Activated CD4-positive, alpha-beta T cell treated with anti-CD3 and anti-CD28 coated beads for 36 hours (primary cell): ENCODE results near the gene CD247. TPM values are rescaled to one million over a fixed set of nuclear protein-coding genes. Genes with fewer than 3 reads are reported as not detected.
A peak's percentile ranks its signal among the peaks of the same experiment; 100 is the strongest.

Experiments used
- ATAC-seq: fragments of 200-7000 bp; cut with Tn5 transposase; one replicate; pipeline ENCODE4 v1.10.0; 2021; ENCODE audit warnings: mild to moderate bottlenecking, moderate library complexity
- CTCF ChIA-PET: fragments of 350-600 bp; sonication (Branson Sonifier 250); formaldehyde crosslinking; loops from one replicate; lab custom pipeline; 2021; ENCODE audit warnings: antibody characterized with exemption; lab: Charles Lee
- POLR2A ChIA-PET: fragments of 350-600 bp; sonication (Branson Sonifier 250); formaldehyde crosslinking; loops from one replicate; lab custom pipeline; 2021; ENCODE audit warnings: antibody characterized with exemption, inconsistent platforms; lab: Charles Lee
- DNase-seq: peaks from one replicate; pipeline ENCODE4 v3.0.0-alpha.2; 2020
- H3K27ac Mint-ChIP-seq: one replicate; pipeline ENCODE4 v1.8.0; 2021; ENCODE audit warnings: mixed read lengths
- H3K27me3 Mint-ChIP-seq: one replicate; pipeline ENCODE4 v1.8.0; 2021; ENCODE audit warnings: mixed read lengths
- H3K36me3 Mint-ChIP-seq: one replicate; pipeline ENCODE4 v1.8.0; 2021; ENCODE audit warnings: low read depth, mixed read lengths
- H3K4me1 Mint-ChIP-seq: one replicate; pipeline ENCODE4 v1.8.0; 2021; ENCODE audit warnings: mixed read lengths
- H3K4me3 Mint-ChIP-seq: one replicate; pipeline ENCODE4 v1.8.0; 2021; ENCODE audit warnings: mild to moderate bottlenecking, moderate library complexity, mixed read lengths
- H3K9me3 Mint-ChIP-seq: one replicate; pipeline ENCODE4 v1.8.0; 2021; ENCODE audit warnings: low read depth, mixed read lengths
- intact Hi-C, 2 experiments: fragments of 100-400 bp; cut with DNase I in 1 of 2; cut with micrococcal nuclease in 1 of 2; formaldehyde crosslinking; loops; one replicate each; pipeline versions ENCODE4 v1.14.2 to v1.15.1; 2022 to 2024; cut with DNase I, micrococcal nuclease
- total RNA-seq, 2 experiments: library from RNA; stranded (reverse); gene quantifications; one replicate each; pipeline ENCODE4 v1.2.3, GENCODE V29; 2021

CD247 gene
- total RNA-seq, 2 experiments from 2014 or later: 149 TPM

DNA sequence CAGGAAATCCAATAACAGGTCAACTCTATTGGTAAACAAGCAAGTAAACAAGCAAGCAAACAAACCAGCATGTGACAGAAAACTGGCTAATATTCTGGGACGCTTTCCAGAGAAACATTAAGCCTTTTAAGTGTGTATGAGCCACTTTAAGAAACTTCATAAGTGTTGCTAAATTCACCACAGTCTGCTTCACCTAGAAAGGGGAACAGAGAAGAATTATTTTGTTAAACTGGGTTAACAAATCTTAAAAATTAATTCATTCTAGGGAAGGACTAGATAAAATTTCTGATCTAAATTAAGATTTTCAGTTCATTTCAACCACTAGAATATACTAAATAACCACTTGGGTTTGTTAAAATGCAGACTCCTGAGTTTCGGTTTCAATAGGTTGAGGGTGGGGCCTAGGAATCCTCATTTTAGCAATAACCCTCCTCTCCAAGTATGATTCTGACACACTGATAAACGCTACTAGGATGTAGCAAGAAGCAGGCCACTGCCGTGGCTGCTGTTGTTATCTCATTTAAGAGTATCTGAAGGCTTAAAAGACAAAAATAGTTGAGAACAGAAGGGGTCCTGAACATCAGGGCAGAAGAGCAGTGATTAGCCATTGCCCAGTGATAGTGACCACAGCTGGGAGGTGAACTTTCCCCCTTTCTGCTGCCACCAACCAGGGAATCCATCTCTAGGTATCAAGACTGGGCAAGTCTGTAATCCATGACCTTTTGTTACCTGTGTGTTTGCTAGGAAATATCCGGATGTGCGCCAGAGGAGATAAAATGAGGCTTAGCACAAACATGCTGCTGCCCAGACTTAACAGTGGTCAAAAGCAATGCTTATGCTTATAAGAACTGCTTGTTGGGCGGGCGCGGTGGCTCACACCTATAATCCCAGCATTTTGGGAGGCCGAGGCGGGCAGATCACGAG, 24.0 kb upstream of the CD247 start:
- H3K4me3 Mint-ChIP-seq: no peak overlapping the region
- H3K36me3 Mint-ChIP-seq: peaks cover 8% of the 10 kb centered on the region
- H3K4me1 Mint-ChIP-seq: peaks cover 37% of the 10 kb centered on the region
- no peaks in the 10 kb centered on the region for H3K9me3 Mint-ChIP-seq
- no peaks in the 10 kb centered on the region for H3K27me3 Mint-ChIP-seq
- ChIA-PET POLR2A (no interaction called here), CTCF (interaction anchor here (0.7 to 4.7 kb wide), 22 partner anchors 8 to 475 kb away, joined by 3 to 38 read pairs (median 6); partner anchors contain the start of genes CD247 and CREG1)
- peak overlapping the region; percentile 10 for H3K27ac Mint-ChIP-seq
- DNase-seq (no peak), ATAC-seq (peak; percentile 64)
- intact Hi-C loops: loop anchor here in 1 of 2 experiments (5.0 kb wide), 1 partner anchor 420 kb away; no protein-coding TSS in a partner anchor

DNA sequence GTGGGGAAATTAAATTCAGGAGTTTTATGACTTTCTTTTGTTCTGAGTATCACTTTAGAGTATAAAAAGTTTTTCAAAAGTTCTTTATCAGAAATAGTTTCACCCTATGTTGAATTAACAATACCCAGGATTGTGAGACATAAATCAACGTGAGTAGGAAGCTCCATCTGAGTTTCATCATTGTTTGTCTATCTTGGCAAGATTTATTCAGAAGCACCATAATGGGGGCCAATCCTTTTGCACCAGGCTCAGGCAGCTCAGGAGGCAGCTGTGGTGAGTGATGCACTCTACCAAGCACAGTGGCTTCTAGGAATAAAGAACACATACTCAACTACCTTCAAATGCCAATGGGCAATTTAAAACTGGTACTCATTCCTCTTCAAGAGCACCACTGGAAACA, 23.3 kb upstream of the CD247 start:
- POLR2A ChIA-PET: no interaction called here
- Mint-ChIP-seq H3K36me3 (peaks cover 4% of the 10 kb centered on the region), H3K9me3 (no peaks in the 10 kb centered on the region)

DNA sequence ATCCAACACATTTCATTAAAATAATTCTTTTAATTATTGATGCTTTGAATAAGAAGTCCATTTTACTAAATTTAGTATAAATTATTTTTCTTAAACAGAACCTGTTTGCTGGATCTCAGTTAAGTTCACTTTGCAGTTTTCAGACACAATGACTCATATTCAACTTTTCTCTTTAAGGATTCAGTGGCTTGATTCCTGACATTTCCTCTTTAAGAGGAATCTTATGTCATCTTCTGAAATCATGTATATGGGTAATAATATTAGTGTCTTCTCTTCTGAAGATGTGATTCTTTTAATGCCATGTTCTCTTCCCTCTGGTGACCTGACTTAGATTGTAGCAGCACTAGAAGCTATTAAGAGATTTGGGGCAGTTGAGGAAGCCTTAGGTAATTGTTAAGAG, 22.7 kb upstream of the CD247 start:
- no peaks in the 10 kb centered on the region for H3K27me3 Mint-ChIP-seq
- H3K27ac Mint-ChIP-seq: no peak overlapping the region
- no peak for DNase-seq
- H3K4me3 Mint-ChIP-seq: no peak overlapping the region
- H3K9me3 Mint-ChIP-seq: no peaks in the 10 kb centered on the region
- ChIA-PET POLR2A (no interaction called here), CTCF (interaction anchor here (0.6 to 4.7 kb wide), 41 partner anchors 8 to 568 kb away, joined by 3 to 38 read pairs (median 5); partner anchors contain the start of genes CD247 and CREG1)
- no peak for ATAC-seq
- H3K36me3 Mint-ChIP-seq: peaks cover 2% of the 10 kb centered on the region
- H3K4me1 Mint-ChIP-seq: peaks cover 37% of the 10 kb centered on the region
- intact Hi-C loops: loop anchor here in 1 of 2 experiments (1.0 to 5.0 kb wide), 2 partner anchors 419 to 475 kb away; no protein-coding TSS in a partner anchor

More for the DNA sequence above, 23.3 kb upstream of the CD247 start:
- CTCF ChIA-PET: interaction anchor here (0.7 to 4.7 kb wide), 22 partner anchors 8 to 569 kb away, joined by 3 to 38 read pairs (median 6); partner anchors contain the start of genes CD247 and CREG1
- intact Hi-C loops: loop anchor here in 1 of 2 experiments (1.0 to 5.0 kb wide), 2 partner anchors 419 to 475 kb away; no protein-coding TSS in a partner anchor
- DNase-seq (no peak), ATAC-seq (no peak)
- no peak overlapping the region for H3K4me3 Mint-ChIP-seq
- H3K27ac Mint-ChIP-seq: no peak overlapping the region
- peaks cover 37% of the 10 kb centered on the region for H3K4me1 Mint-ChIP-seq
- no peaks in the 10 kb centered on the region for H3K27me3 Mint-ChIP-seq

DNA sequence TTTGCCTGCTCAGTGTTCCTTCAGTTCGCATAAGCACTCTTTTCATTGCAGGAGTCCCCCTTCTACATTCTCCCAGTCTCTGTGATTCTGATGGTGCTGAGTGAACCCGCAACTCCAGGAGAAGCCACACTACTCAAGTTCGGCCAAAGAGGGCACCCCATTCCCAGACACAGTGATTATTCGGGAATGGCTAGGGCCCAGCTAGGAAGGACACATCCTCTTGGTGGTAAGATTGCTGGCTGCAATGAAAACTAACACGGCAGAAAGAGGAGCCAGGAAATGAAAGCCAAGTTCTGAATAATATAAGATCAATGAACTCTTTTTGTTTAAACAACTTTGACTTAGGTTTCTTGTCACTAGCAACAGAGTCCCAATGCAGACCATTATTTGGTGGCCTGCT, 20.3 kb upstream of the CD247 start:
- no peak overlapping the region for H3K4me3 Mint-ChIP-seq
- ChIA-PET CTCF (interaction anchor here (0.7 to 4.7 kb wide), 7 partner anchors 10 to 480 kb away, joined by 3 to 38 read pairs (median 3); no protein-coding TSS in a partner anchor), POLR2A (no interaction called here)
- intact Hi-C loops: no loop called here
- ATAC-seq (no peak), DNase-seq (no peak)
- no peaks in the 10 kb centered on the region for H3K9me3 Mint-ChIP-seq
- H3K27ac Mint-ChIP-seq: no peak overlapping the region
- no peaks in the 10 kb centered on the region for H3K36me3 Mint-ChIP-seq
- H3K4me1 Mint-ChIP-seq: peaks cover 30% of the 10 kb centered on the region
- H3K27me3 Mint-ChIP-seq: no peaks in the 10 kb centered on the region

DNA sequence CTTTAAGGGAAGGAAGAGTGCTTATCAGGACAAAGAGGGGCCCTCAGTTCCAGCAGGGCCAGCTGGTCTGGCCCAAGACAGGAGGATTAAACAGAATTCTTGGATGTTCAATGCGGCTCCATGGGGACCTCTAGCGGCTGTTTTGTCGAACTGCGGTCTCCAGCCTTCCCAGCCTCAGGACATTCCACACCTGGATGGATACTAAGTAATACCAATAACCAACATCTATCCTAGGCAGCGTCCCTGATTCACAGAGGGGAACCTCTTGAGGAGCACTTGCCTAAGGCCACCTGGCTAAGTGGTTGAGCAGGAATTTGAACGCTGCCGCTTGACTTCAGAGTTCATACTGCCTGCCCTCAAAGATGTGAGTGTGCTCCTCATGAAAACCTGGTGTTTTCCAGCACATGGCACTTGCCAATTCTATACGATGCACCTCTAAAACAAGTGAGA, 15.5 kb upstream of the CD247 start:
- ChIA-PET CTCF (interaction anchor here (0.6 to 7.3 kb wide), 60 partner anchors 9 to 411 kb away, joined by 3 to 90 read pairs (median 4); partner anchors contain the start of genes CD247, CREG1 and POU2F1), POLR2A (interaction anchor here (0.7 kb wide), 1 partner anchor 45 kb away, joined by 3 read pairs; no protein-coding TSS in a partner anchor)
- Mint-ChIP-seq H3K4me1 (peaks cover 4% of the 10 kb centered on the region), H3K27me3 (no peaks in the 10 kb centered on the region), H3K36me3 (no peaks in the 10 kb centered on the region), H3K9me3 (no peaks in the 10 kb centered on the region), H3K27ac (no peak overlapping the region), H3K4me3 (no peak overlapping the region)
- peak; percentile 90 for ATAC-seq
- DNase-seq: peak; percentile 78
- intact Hi-C loops: loop anchor here (1.0 to 5.0 kb wide), 6 partner anchors 92 to 467 kb away; partner anchors contain the start of gene POU2F1 (in 1 of the 2)

DNA sequence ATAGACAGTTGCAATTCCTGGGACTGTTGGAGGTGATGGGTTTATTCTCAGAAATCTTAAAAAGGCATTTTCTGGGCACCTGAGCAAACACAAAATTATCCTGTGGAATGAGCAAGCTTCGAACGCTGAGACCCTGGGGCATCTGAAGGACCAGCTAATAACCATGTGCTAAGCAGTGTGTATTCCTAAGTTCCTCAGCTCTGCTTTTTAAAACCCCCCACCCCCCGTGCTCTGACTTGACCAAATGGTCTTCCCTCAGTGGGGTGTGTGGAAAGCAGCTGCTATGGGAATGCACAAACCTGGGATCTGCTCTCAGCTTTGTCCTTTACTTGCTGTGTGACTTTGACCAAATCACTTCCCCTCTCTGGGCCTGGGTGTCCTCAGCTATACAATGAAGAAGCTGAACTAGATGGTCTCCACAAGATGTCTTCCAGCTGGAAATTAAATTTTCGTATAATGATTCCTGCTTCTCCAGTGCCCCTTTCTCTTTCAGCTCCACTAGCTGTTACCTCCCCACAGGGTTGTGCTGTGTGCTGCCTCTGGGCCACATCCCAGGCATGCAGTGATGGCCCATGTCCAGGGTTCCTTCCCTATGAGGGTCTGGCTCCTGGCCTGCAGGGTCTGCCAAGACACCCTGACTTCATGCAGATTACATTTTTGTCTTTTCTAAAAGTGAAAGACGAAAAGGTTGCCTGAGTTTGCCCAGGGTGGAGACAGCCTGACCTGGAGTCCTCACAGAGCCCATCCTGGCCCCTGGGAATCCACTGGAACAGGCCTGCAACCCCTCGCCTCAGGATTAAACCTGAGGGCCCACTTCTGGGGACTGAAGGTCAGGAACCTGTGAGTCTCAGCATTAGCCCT, 14.9 kb upstream of the CD247 start:
- no peak overlapping the region for H3K27ac Mint-ChIP-seq
- no peak overlapping the region for H3K4me3 Mint-ChIP-seq
- H3K4me1 Mint-ChIP-seq: no peaks in the 10 kb centered on the region
- POLR2A ChIA-PET: interaction anchor here (0.7 kb wide), 1 partner anchor 44 kb away, joined by 3 read pairs; no protein-coding TSS in a partner anchor
- CTCF ChIA-PET: interaction anchor here (0.6 to 7.3 kb wide), 47 partner anchors 8 to 600 kb away, joined by 3 to 90 read pairs (median 6); partner anchors contain the start of genes CD247 and CREG1
- H3K36me3 Mint-ChIP-seq: no peaks in the 10 kb centered on the region
- no peaks in the 10 kb centered on the region for H3K27me3 Mint-ChIP-seq
- DNase-seq: no peak
- ATAC-seq: peak; percentile 49
- intact Hi-C loops: loop anchor here (1.0 to 5.0 kb wide), 5 partner anchors 91 to 466 kb away; partner anchors contain the start of gene POU2F1 (in 1 of the 2)
- H3K9me3 Mint-ChIP-seq: no peaks in the 10 kb centered on the region

DNA sequence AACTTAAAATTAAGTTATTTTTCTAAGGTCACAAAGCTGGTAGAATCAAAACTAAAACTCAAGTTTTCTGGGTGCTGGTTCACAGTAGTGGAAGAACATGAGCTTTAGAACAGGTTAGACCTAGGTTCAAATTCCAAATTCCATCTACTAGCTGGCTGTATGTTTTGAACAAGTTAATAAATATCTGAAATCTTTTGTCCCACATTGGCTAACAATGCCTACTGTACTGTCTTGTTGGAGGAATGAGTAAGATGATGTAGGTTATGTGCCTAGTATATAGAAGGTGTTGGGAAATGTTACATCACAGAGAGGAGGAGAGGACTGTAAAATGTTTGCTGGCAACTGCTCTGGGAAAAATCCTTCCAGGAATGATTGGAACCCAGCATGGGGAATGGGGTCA, 14.0 kb upstream of the CD247 start:
- no peaks in the 10 kb centered on the region for H3K36me3 Mint-ChIP-seq
- ChIA-PET CTCF (interaction anchor here (0.6 to 7.3 kb wide), 25 partner anchors 15 to 599 kb away, joined by 3 to 90 read pairs (median 7); partner anchors contain the start of genes CD247 and CREG1), POLR2A (no interaction called here)
- H3K27ac Mint-ChIP-seq: no peak overlapping the region
- intact Hi-C loops: loop anchor here (2.0 to 5.0 kb wide), 2 partner anchors 310 to 466 kb away; partner anchors contain the start of gene POU2F1 (in 1 of the 2)
- H3K27me3 Mint-ChIP-seq: no peaks in the 10 kb centered on the region
- no peak overlapping the region for H3K4me3 Mint-ChIP-seq
- H3K9me3 Mint-ChIP-seq: no peaks in the 10 kb centered on the region
- DNase-seq (no peak), ATAC-seq (no peak)
- no peaks in the 10 kb centered on the region for H3K4me1 Mint-ChIP-seq

DNA sequence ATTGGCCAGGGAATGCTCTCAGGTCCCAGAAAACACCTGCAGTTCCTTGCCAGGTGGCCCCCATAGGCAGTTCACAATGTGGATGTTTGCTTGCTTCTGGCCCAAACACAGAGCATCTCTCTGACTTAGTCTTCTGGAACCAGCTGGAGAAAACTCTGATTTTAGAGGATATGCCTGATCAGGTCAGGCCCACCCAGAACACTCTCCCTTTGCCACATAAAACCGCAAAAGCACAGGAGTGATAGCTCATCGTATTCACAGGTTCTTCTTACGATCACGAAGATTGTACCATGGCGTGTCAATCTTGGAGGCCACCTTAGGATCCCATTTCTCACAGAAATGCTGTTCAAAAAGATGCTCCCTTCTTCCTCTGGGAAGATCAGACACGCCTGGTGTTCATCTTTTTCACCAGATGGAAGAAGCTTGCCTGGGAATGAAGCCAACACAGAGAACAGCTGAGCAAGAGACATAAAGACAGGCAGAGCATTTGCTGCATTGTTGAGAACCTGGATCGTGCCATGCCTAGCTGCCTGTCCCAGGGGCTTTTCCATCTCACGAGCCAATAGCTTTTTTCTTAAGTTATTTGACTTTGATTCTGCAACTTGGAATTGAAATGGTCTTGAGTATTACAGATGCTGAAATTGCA, 11.6 kb upstream of the CD247 start:
- H3K9me3 Mint-ChIP-seq: no peaks in the 10 kb centered on the region
- no peak for ATAC-seq
- intact Hi-C loops: loop anchor here in 1 of 2 experiments (5.0 kb wide), 1 partner anchor 308 kb away; the partner anchor contains the start of gene POU2F1

DNA sequence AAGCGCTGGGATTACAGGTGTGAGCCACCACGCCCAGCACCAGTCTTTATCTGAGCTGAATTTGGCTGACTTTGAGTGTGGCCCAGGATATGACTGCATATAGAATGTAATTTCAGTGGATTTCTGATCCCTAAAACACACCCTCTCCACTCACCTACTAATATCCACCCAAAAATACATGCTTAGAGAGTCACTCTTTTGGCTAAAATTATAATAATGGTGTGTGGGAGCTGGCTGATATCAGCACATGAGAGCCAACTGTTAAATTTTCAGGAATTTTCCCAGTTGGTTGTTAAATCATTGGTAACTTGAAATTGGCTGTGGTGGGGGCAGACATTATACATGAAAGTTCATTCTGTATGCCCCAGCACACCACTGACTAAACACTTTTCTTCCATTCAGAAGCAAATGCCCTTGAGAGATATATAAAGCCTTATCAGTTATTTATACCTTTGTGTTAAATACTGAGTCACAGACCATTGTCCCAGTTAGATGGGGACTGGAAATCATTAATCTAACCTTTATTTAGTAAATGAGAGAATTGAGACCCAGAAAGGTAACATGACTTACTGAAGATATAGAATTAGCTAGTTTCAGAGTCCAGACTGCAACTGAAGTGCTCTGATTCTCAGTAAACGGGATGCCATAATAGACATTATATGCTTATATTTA, 9.9 kb upstream of the CD247 start:
- ATAC-seq (no peak), DNase-seq (no peak)
- POLR2A ChIA-PET: interaction anchor here (1.1 kb wide), 1 partner anchor 10 kb away, joined by 4 read pairs; the partner anchor contains the start of gene CD247
- intact Hi-C loops: no loop called here
- Mint-ChIP-seq H3K4me1 (peaks cover 3% of the 10 kb centered on the region), H3K27ac (no peak overlapping the region), H3K4me3 (no peak overlapping the region), H3K27me3 (no peaks in the 10 kb centered on the region), H3K36me3 (no peaks in the 10 kb centered on the region), H3K9me3 (peaks cover 2% of the 10 kb centered on the region)
- CTCF ChIA-PET: interaction anchor here (0.6 to 5.3 kb wide), 10 partner anchors 12 to 471 kb away, joined by 3 to 38 read pairs (median 3); partner anchors contain the start of gene CREG1

More for the DNA sequence above, 11.6 kb upstream of the CD247 start:
- Mint-ChIP-seq H3K4me1 (peaks cover 3% of the 10 kb centered on the region), H3K27me3 (no peaks in the 10 kb centered on the region), H3K36me3 (no peaks in the 10 kb centered on the region), H3K4me3 (no peak overlapping the region), H3K27ac (no peak overlapping the region)
- POLR2A ChIA-PET: no interaction called here
- CTCF ChIA-PET: interaction anchor here (0.6 to 7.3 kb wide), 12 partner anchors 10 to 556 kb away, joined by 3 to 90 read pairs (median 3); partner anchors contain the start of genes CD247 and CREG1
- DNase-seq: no peak
